Sigmoid colon (tissue), 7 donors: ENCODE data around the gene EDNRB. TPM values are rescaled to one million over a fixed set of nuclear protein-coding genes. Genes with fewer than 3 reads are reported as not detected.

Source experiments
- DNase-seq: peaks from one replicate; pipeline ENCODE4 v3.0.0-alpha.2; 2019
- H3K27ac ChIP-seq, 4 donors: fragments of 200-600 bp; sonication (generic); one replicate each; pipeline ENCODE4 v1.5.1; 2016 to 2019; ENCODE audit warnings: mild to moderate bottlenecking in 1 of 4
- H3K27me3 ChIP-seq, 3 donors: fragments of 200-600 bp; sonication (generic); one replicate each; pipeline ENCODE4 v1.5.1; 2019; ENCODE audit warnings: mild to moderate bottlenecking in 1 of 3
- H3K36me3 ChIP-seq, 4 donors: fragments of 200-600 bp; sonication (generic); one replicate each; pipeline ENCODE4 v1.5.1; 2016 to 2019
- H3K4me1 ChIP-seq, 4 donors: fragments of 200-600 bp; sonication (generic); one replicate each; pipeline ENCODE4 v1.5.1; 2017 to 2019
- H3K4me3 ChIP-seq, 4 donors: fragments of 200-600 bp; sonication (generic); one replicate each; pipeline ENCODE4 v1.5.1; 2017 to 2019; ENCODE audit warnings: mild to moderate bottlenecking in 2 of 4, moderate library complexity in 1 of 4
- H3K9me3 ChIP-seq, 4 donors: fragments of 200-600 bp in 3 of 4; sonication (generic) in 3 of 4; one replicate each; pipeline versions ENCODE4 v1.5.1 to v1.6.1; 2013 to 2019
- CTCF ChIP-seq, 4 experiments: fragments of 450-650 bp in 3 of 4; fragments of 200-600 bp in 1 of 4; IDR thresholded peaks; one replicate each; pipeline ENCODE4 v1.5.1; 2016 to 2019; ENCODE audit warnings: antibody characterized with exemption in 4 of 4, mild to moderate bottlenecking in 3 of 4, moderate library complexity in 2 of 4
- EP300 ChIP-seq, 4 donors: sonication (generic); formaldehyde crosslinking; IDR thresholded peaks; one replicate each; pipeline ENCODE4 v1.6.1; 2017; ENCODE audit warnings: antibody characterized with exemption in 4 of 4
- POLR2A ChIP-seq, 2 donors: fragments of 450-650 bp; IDR thresholded peaks; one replicate each; pipeline ENCODE4 v1.6.1; 2016; ENCODE audit warnings: antibody characterized with exemption in 2 of 2, mild to moderate bottlenecking in 2 of 2, moderate library complexity in 2 of 2
- POLR2AphosphoS5 ChIP-seq, 4 donors: sonication (generic); formaldehyde crosslinking; IDR thresholded peaks; one replicate each; pipeline ENCODE4 v1.6.1; 2017; ENCODE audit warnings: antibody characterized with exemption in 4 of 4
- WGBS, 2 donors: extraction: QIAGEN DNeasy Blood & Tissue Kit; methylation state at CpG; one replicate each; pipeline ENCODE4 v1.1.7; 2013; 5-methylcytosine and 5-hydroxymethylcytosine counted together
- intact Hi-C: fragments of 100-400 bp; cut with DNase I; formaldehyde crosslinking; loops from one replicate; pipeline ENCODE4 v1.15.1; 2023
- polyA plus RNA-seq, 3 donors: library from polyadenylated mRNA; stranded (reverse); fragments of 200-250 nt; gene quantifications; one replicate each; pipeline ENCODE4 v1.2.3, GENCODE V29; 2013
- total RNA-seq, 4 donors: library from RNA; depleted of rRNA; stranded (reverse); fragments of >200 nt; gene quantifications; one replicate each; pipeline ENCODE4 v1.1.0, GENCODE V29; 2016
- donor health status: healthy with polysubstance abuse.
- donor health status: Bipolar disorder and iron deficiency.
- donor health status: healthy.

The EDNRB gene
- total and polyA plus RNA-seq, 7 donors: 1.6 to 17.6 (median 14.9) TPM

- DNase-seq: no peak
- Histone ChIP-seq H3K4me1 (peaks cover 0 to 5% (median 0%) of the 10 kb centered on the region in 4 donors), H3K27me3 (no peaks in the 10 kb centered on the region), H3K4me3 (no peak overlapping the region), H3K27ac (no peak overlapping the region), H3K36me3 (no peaks in the 10 kb centered on the region), H3K9me3 (peaks cover 0 to 6% (median 3%) of the 10 kb centered on the region in 4 donors)
- 85 to 87% methylated on average over 1 of the region's 1 CpG for WGBS, 2 donors
- TF ChIP-seq CTCF (IDR thresholded peaks at IDR 0.05): no peak
- no peak for TF ChIP-seq EP300 (IDR thresholded peaks at IDR 0.05)
- no peak for TF ChIP-seq POLR2A (IDR thresholded peaks at IDR 0.05)
- intact Hi-C loops: no loop called here
These were observed 15.2 kb downstream of the EDNRB start for GRCh38 chr13:77903435-77903834.

- TF ChIP-seq POLR2AphosphoS5 (IDR thresholded peaks at IDR 0.05) (no peak), EP300 (IDR thresholded peaks at IDR 0.05) (no peak), POLR2A (IDR thresholded peaks at IDR 0.05) (no peak), CTCF (IDR thresholded peaks at IDR 0.05) (no peak)
- Histone ChIP-seq H3K27me3 (no peaks in the 10 kb centered on the region), H3K36me3 (no peaks in the 10 kb centered on the region), H3K9me3 (peaks cover 0 to 6% (median 3%) of the 10 kb centered on the region in 4 donors), H3K27ac (no peak overlapping the region), H3K4me3 (no peak overlapping the region), H3K4me1 (peaks cover 0 to 15% (median 6%) of the 10 kb centered on the region in 4 donors)
- intact Hi-C loops: no loop called here
- no peak for DNase-seq
- 90 to 94% methylated on average over 4 of the region's 4 CpGs for WGBS, 2 donors
These were observed 16.2 kb downstream of the EDNRB start for GRCh38 chr13:77902319-77902963.

- Histone ChIP-seq H3K4me3 (no peak overlapping the region), H3K27ac (peak overlapping the region; percentile 36 to 68 (median 43)), H3K36me3 (no peaks in the 10 kb centered on the region), H3K27me3 (no peaks in the 10 kb centered on the region), H3K9me3 (peaks cover 0 to 6% (median 3%) of the 10 kb centered on the region in 4 donors), H3K4me1 (peaks cover 0 to 17% (median 8%) of the 10 kb centered on the region in 4 donors)
- TF ChIP-seq CTCF (IDR thresholded peaks at IDR 0.05): no peak
- peak in 1 of 4 donors; percentile 19 for TF ChIP-seq EP300 (IDR thresholded peaks at IDR 0.05)
- peak in 3 of 4 donors; percentile 20 to 71 (median 53) for TF ChIP-seq POLR2AphosphoS5 (IDR thresholded peaks at IDR 0.05)
- 65 to 68% methylated on average over 4 of the region's 4 CpGs for WGBS, 2 donors
- no peak for DNase-seq
- intact Hi-C loops: no loop called here
These were observed 20.5 kb downstream of the EDNRB start for GRCh38 chr13:77898097-77898496.

GRCh38 chr13:77896977-77897376, 21.7 kb downstream of the EDNRB start:
- Histone ChIP-seq H3K9me3 (no peaks in the 10 kb centered on the region), H3K4me3 (no peak overlapping the region), H3K4me1 (peaks cover 0 to 17% (median 8%) of the 10 kb centered on the region in 4 donors), H3K27me3 (no peaks in the 10 kb centered on the region), H3K27ac (peak overlapping the region; percentile 36 to 68 (median 43)), H3K36me3 (no peaks in the 10 kb centered on the region)
- intact Hi-C loops: no loop called here
- TF ChIP-seq EP300 (IDR thresholded peaks at IDR 0.05): no peak
- TF ChIP-seq CTCF (IDR thresholded peaks at IDR 0.05): no peak
- no peak for TF ChIP-seq POLR2A (IDR thresholded peaks at IDR 0.05)
- no peak for TF ChIP-seq POLR2AphosphoS5 (IDR thresholded peaks at IDR 0.05)
- no peak for DNase-seq
- whole genome bisulfite sequencing, 2 donors: 24 to 62% methylated on average over 2 of the region's 2 CpGs
